Keratinocyte (primary cell): Measurements from ENCODE around the gene SESN3. TPM values are rescaled to one million over a fixed set of nuclear protein-coding genes. Genes with fewer than 3 reads are reported as not detected.
A peak's percentile ranks its signal among the peaks of the same experiment; 100 is the strongest.

ENCODE experiments used
- DNase-seq: peaks from one replicate; pipeline ENCODE4 v3.0.0-alpha.2; 2011; ENCODE audit warnings: low read depth, missing footprints, low spot score
- FAIRE-seq: peaks from 2 replicates; lab custom pipeline; 2011; peaks lifted over from hg19 to GRCh38; lab: Jason Lieb, UNC
- H2AFZ ChIP-seq: 2 replicates; pipeline ENCODE4 v1.6.0; 2012; ENCODE audit warnings: low read length, control low read depth, inconsistent platforms; ENCODE audit not compliant: control insufficient read depth
- H3K27ac ChIP-seq: 2 replicates; pipeline ENCODE4 v1.5.1; 2011; ENCODE audit warnings: low read length; ENCODE audit not compliant: control insufficient read depth, insufficient read depth
- H3K27me3 ChIP-seq: 3 replicates; pipeline ENCODE4 v1.6.0; 2011; ENCODE audit warnings: low read length; ENCODE audit not compliant: control insufficient read depth, insufficient read depth; ENCODE audit errors: extremely low read depth
- H3K36me3 ChIP-seq, 2 experiments: 2 replicates in 1 of 2; 3 replicates in 1 of 2; pipeline ENCODE4 v1.5.1; 2011; ENCODE audit warnings: low read length in 2 of 2, mild to moderate bottlenecking in 1 of 2; ENCODE audit not compliant: control insufficient read depth in 2 of 2, insufficient read depth in 2 of 2; ENCODE audit errors: extremely low read depth in 1 of 2
- H3K4me1 ChIP-seq: 3 replicates; pipeline ENCODE4 v1.5.1; 2011; ENCODE audit warnings: low read length; ENCODE audit not compliant: control insufficient read depth, insufficient read depth; ENCODE audit errors: extremely low read depth
- H3K4me2 ChIP-seq: 3 replicates; pipeline ENCODE4 v1.6.0; 2011; ENCODE audit warnings: low read depth, low read length; ENCODE audit not compliant: control insufficient read depth, insufficient read depth; ENCODE audit errors: extremely low read depth
- H3K4me3 ChIP-seq, 3 experiments: fragments of 200-600 bp in 1 of 3; sonication (generic) in 1 of 3; 2 replicates in 2 of 3; 3 replicates in 1 of 3; pipeline ENCODE4 v1.5.1; 2011 to 2016; ENCODE audit warnings: low read length in 3 of 3, mild to moderate bottlenecking in 3 of 3, control low read depth in 2 of 3, inconsistent platforms in 1 of 3, low read depth in 1 of 3, mixed read lengths in 1 of 3, mixed run types in 1 of 3, moderate library complexity in 1 of 3; ENCODE audit not compliant: control insufficient read depth in 2 of 3, insufficient read depth in 2 of 3; ENCODE audit errors: extremely low read depth in 1 of 3
- H3K79me2 ChIP-seq: 2 replicates; pipeline ENCODE4 v1.6.0; 2012; ENCODE audit warnings: low read length; ENCODE audit not compliant: control insufficient read depth, insufficient read depth
- H3K9ac ChIP-seq: 3 replicates; pipeline ENCODE4 v1.6.0; 2011; ENCODE audit warnings: low read length; ENCODE audit not compliant: control insufficient read depth, insufficient read depth; ENCODE audit errors: extremely low read depth
- H3K9me1 ChIP-seq: 3 replicates; pipeline ENCODE4 v1.6.0; 2011; ENCODE audit warnings: low read length; ENCODE audit not compliant: control insufficient read depth, insufficient read depth; ENCODE audit errors: extremely low read depth
- H3K9me3 ChIP-seq: 2 replicates; pipeline ENCODE4 v1.5.1; 2012; ENCODE audit warnings: low read depth, low read length; ENCODE audit not compliant: control insufficient read depth
- H4K20me1 ChIP-seq: 3 replicates; pipeline ENCODE4 v1.6.0; 2011; ENCODE audit warnings: low read length; ENCODE audit not compliant: control insufficient read depth, insufficient read depth; ENCODE audit errors: extremely low read depth
- EZH2 ChIP-seq: IDR thresholded peaks from one replicate; pipeline ENCODE4 v1.6.1; 2012; ENCODE audit warnings: inconsistent platforms, mild to moderate bottlenecking, low read length, moderate library complexity
- dilution Hi-C: fragments of 300-500 bp; cut with MboI; formaldehyde crosslinking; loops from one replicate; pipeline ENCODE4 v1.7.0; 2020; ENCODE audit warnings: low sequenced_read_pairs; ENCODE audit not compliant: extremely low pct_ligation_motif_present
- polyA plus RNA-seq, 5 experiments: library from polyadenylated mRNA; depleted of rRNA in 3 of 5; stranded (reverse) in 3 of 5; stranded (forward) in 1 of 5; unstranded in 1 of 5; fragments of >200 nt; gene quantifications; 1 replicate in 1 of 5; 2 replicates in 3 of 5; 3 replicates in 1 of 5; pipeline versions ENCODE4 v1.2.1 to v1.2.3, GENCODE V29; 2011 to 2012; ENCODE audit warnings: missing spikeins in 2 of 5, low read depth in 1 of 5, low replicate concordance in 1 of 5
- TF ChIP-seq, protein P1 (sequence below), 3 experiments: IDR thresholded peaks in 1 of 3; conservative IDR thresholded peaks in 1 of 3; optimal IDR thresholded peaks in 1 of 3; 2 replicates in 2 of 3; 3 replicates in 1 of 3; pipeline versions ENCODE3 to v1.5.1; 2011; ENCODE audit warnings: low read length in 3 of 3, mild to moderate bottlenecking in 3 of 3, moderate library complexity in 2 of 3, control low read depth in 1 of 3, inconsistent platforms in 1 of 3; ENCODE audit not compliant: insufficient read depth in 2 of 3; ENCODE audit errors: extremely low read depth in 1 of 3

Gene SESN3
- polyA plus RNA-seq, 1 donor (not counting 4 experiments of a cell fraction or from before 2014, with no cell fraction given) = 35.2 TPM

GRCh38 chr11:95222817-95223216 lies 8.2 kb downstream of the SESN3 start:
- H3K4me3 ChIP-seq = no peak overlapping the region
- peaks cover 34% of the 10 kb centered on the region for H3K79me2 ChIP-seq
- FAIRE-seq = peak; percentile 48
- no peak overlapping the region for H3K27ac ChIP-seq
- no peaks in the 10 kb centered on the region for H3K9me1 ChIP-seq
- no peak overlapping the region for H2AFZ ChIP-seq
- TF ChIP-seq, protein P1, sequence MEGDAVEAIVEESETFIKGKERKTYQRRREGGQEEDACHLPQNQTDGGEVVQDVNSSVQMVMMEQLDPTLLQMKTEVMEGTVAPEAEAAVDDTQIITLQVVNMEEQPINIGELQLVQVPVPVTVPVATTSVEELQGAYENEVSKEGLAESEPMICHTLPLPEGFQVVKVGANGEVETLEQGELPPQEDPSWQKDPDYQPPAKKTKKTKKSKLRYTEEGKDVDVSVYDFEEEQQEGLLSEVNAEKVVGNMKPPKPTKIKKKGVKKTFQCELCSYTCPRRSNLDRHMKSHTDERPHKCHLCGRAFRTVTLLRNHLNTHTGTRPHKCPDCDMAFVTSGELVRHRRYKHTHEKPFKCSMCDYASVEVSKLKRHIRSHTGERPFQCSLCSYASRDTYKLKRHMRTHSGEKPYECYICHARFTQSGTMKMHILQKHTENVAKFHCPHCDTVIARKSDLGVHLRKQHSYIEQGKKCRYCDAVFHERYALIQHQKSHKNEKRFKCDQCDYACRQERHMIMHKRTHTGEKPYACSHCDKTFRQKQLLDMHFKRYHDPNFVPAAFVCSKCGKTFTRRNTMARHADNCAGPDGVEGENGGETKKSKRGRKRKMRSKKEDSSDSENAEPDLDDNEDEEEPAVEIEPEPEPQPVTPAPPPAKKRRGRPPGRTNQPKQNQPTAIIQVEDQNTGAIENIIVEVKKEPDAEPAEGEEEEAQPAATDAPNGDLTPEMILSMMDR (optimal IDR thresholded peaks at IDR 0.05 in 1 of 3, IDR thresholded peaks at IDR 0.05 in 1 of 3, conservative IDR thresholded peaks at IDR 0.05 in 1 of 3; ENCODE audit: extremely low read depth in 1 of 3, insufficient read depth in 2 of 3, low read length in 3 of 3) = no peak
- no peak for TF ChIP-seq EZH2
- no peaks in the 10 kb centered on the region for H4K20me1 ChIP-seq
- no peaks in the 10 kb centered on the region for H3K9me3 ChIP-seq
- peaks cover 0 to 3% of the 10 kb centered on the region in 2 experiments for H3K36me3 ChIP-seq
- H3K4me1 ChIP-seq = peaks cover 5% of the 10 kb centered on the region
- no peak overlapping the region for H3K9ac ChIP-seq
- H3K27me3 ChIP-seq = no peaks in the 10 kb centered on the region
- dilution Hi-C loops = no loop called here
- no peak overlapping the region for H3K4me2 ChIP-seq
- DNase-seq = no peak

DNA sequence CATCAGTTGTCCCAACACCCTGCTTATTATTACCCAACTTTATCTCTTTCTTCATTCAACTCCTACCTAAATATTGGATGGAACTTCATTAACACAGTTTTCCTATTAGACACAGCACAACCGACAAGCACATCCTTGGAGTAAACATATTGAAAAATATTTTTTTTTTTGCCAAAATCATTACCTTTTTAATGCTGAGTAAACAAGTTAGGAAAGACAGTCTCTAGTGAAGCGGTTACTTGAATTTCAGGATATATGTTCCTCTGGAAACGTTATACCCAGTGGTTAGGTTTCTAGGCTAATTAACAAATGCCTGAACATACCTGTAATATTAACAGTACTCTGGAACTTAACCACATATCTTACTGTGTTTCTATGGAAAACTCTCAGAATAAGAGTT lies 11.4 kb downstream of the SESN3 start:
- Histone ChIP-seq H3K9me1 (no peaks in the 10 kb centered on the region), H4K20me1 (no peaks in the 10 kb centered on the region), H3K27me3 (no peaks in the 10 kb centered on the region), H3K4me2 (no peak overlapping the region), H3K9me3 (no peaks in the 10 kb centered on the region), H3K36me3 (peaks cover 0 to 3% of the 10 kb centered on the region in 2 experiments), H3K4me1 (no peaks in the 10 kb centered on the region), H3K4me3 (no peak overlapping the region), H2AFZ (no peak overlapping the region), H3K27ac (no peak overlapping the region), H3K79me2 (peaks cover 9% of the 10 kb centered on the region), H3K9ac (no peak overlapping the region)
- no peak for FAIRE-seq
- TF ChIP-seq EZH2 = no peak
- TF ChIP-seq, protein P1 (optimal IDR thresholded peaks at IDR 0.05 in 1 of 3, IDR thresholded peaks at IDR 0.05 in 1 of 3, conservative IDR thresholded peaks at IDR 0.05 in 1 of 3; ENCODE audit: extremely low read depth in 1 of 3, insufficient read depth in 2 of 3, low read length in 3 of 3) = no peak
- dilution Hi-C loops = no loop called here
- no peak for DNase-seq
